ENCODE data around the gene DBP.

- TF ChIP-seq CTCF (conservative IDR thresholded peaks at IDR 0.05; ENCODE audit: low read depth, low read length) (no peak), EZH2 (IDR thresholded peaks at IDR 0.05; ENCODE audit: borderline replicate concordance, low read depth, low read length, poor library complexity, severe bottlenecking) (no peak)
Measured at GRCh38 chr19:48645620-48646000, 8.4 kb upstream of the DBP start.

All from A673 (cell line).